Right cardiac atrium (tissue), 5 donors: ENCODE results near the gene PCF11. TPM values are rescaled to one million over a fixed set of nuclear protein-coding genes. Genes with fewer than 3 reads are reported as not detected.
A peak's percentile ranks its signal among the peaks of the same experiment; 100 is the strongest.

Experiments
- ATAC-seq, 2 donors: fragments of 200-7000 bp; cut with Tn5 transposase; one replicate each; pipeline versions ENCODE4 v1.8.0 to v1.9.1; 2020; ENCODE audit warnings: moderate library complexity in 2 of 2, mild to moderate bottlenecking in 1 of 2
- DNase-seq, 3 donors: peaks; one replicate each; pipeline ENCODE4 v3.0.0-alpha.2; 2020
- H3K27ac ChIP-seq: one replicate; pipeline ENCODE4 v1.5.1; 2013; ENCODE audit warnings: mild to moderate bottlenecking, low read length, control low read depth, moderate library complexity
- H3K27me3 ChIP-seq: one replicate; pipeline ENCODE4 v1.6.1; 2013; ENCODE audit not compliant: control insufficient read depth, insufficient read depth
- H3K4me1 ChIP-seq: one replicate; pipeline ENCODE4 v1.6.1; 2013; ENCODE audit warnings: low read length; ENCODE audit not compliant: control insufficient read depth, insufficient read depth
- H3K4me3 ChIP-seq: one replicate; pipeline ENCODE4 v1.5.1; 2013; ENCODE audit warnings: low read length, control low read depth
- H3K9me3 ChIP-seq: one replicate; pipeline ENCODE4 v1.6.1; 2013; ENCODE audit warnings: low read length; ENCODE audit not compliant: control insufficient read depth
- WGBS: extraction: QIAGEN DNeasy Blood & Tissue Kit; methylation state at CpG from one replicate; pipeline ENCODE4 v1.1.7; 2013; 5-methylcytosine and 5-hydroxymethylcytosine counted together
- intact Hi-C, 4 donors: fragments of 100-400 bp; cut with DNase I; formaldehyde crosslinking; loops; one replicate each; pipeline versions ENCODE4 v1.11.0 to v1.14.0; 2022 to 2023
- polyA plus RNA-seq: library from polyadenylated mRNA; stranded (reverse); fragments of 200-250 nt; gene quantifications from one replicate; pipeline ENCODE4 v1.2.3, GENCODE V29; 2013
- total RNA-seq, 4 donors: library from RNA; stranded (reverse); fragmentation: NEBNext Ultra II Directional; extraction: Animal tissue kit (Norgen Biotek cat#: 25700); gene quantifications; one replicate each; pipeline ENCODE4 v1.2.1, GENCODE V29; 2021
- donor health status: healthy with polysubstance abuse.
- donor health status: DM: no; HTN: yes; CAD: no.
- donor health status: DM: no; HTN: no; CAD: no.
- donor health status: DM: no; HTN: yes; CAD: no; lungs with severe emphysema.
- donor health status: DM: yes; HTN: yes; CAD: no.

The PCF11 gene
- total and polyA plus RNA-seq, 5 donors, result 17.5 to 38.4 (median 33.2) TPM

DNA sequence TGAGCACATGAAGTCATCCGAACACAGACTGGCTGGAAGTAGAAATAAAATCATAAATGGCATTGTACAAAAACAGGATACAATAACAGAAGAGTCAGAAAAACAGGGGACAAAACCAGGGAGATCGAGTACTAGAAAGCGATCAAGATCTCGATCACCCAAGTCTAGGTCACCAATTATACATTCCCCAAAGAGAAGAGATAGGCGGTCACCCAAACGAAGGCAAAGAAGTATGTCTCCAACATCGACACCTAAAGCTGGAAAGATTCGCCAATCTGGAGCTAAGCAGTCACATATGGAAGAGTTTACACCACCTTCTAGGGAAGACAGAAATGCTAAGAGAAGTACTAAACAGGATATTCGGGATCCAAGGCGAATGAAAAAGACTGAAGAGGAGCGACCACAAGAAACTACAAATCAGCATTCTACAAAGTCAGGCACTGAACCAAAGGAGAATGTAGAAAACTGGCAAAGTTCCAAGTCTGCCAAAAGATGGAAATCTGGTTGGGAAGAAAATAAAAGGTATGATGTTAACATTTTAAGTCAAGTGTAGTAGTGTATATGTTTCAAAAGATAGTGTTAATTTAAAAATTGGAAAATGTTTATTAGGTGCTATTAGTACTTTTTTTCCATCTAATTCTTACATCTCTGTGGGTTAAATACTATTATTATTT, 9.4 kb downstream of the PCF11 start:
- no peak for ATAC-seq
- 97% methylated on average over 11 of the region's 11 CpGs for WGBS
- H3K27me3 ChIP-seq, result no peaks in the 10 kb centered on the region
- intact Hi-C loops, result loop anchor here in 1 of 4 donors (10.0 kb wide), 1 partner anchor 262 kb away; the partner anchor contains the start of genes DDIAS and PRCP
- no peak overlapping the region for H3K27ac ChIP-seq
- no peak overlapping the region for H3K4me3 ChIP-seq
- peaks cover 9% of the 10 kb centered on the region for H3K4me1 ChIP-seq
- no peak for DNase-seq
- H3K9me3 ChIP-seq, result no peaks in the 10 kb centered on the region

DNA sequence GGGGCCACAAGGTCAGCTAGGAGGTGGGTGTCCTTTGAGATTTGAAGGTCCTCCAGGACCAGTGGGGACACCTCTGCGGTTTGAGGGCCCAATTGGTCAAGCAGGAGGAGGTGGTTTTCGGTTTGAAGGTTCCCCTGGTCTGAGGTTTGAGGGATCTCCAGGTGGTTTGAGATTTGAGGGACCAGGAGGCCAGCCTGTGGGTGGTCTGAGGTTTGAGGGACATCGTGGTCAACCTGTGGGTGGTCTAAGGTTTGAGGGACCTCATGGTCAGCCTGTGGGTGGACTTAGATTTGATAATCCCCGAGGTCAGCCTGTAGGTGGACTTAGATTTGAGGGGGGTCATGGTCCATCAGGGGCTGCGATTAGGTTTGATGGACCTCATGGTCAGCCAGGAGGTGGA, 11.8 kb downstream of the PCF11 start:
- H3K9me3 ChIP-seq, result no peaks in the 10 kb centered on the region
- H3K4me1 ChIP-seq, result peaks cover 10% of the 10 kb centered on the region
- WGBS, result 98% methylated on average over 5 of the region's 5 CpGs
- no peak overlapping the region for H3K27ac ChIP-seq
- ATAC-seq (peak; percentile 20 to 31), DNase-seq (no peak)
- intact Hi-C loops, result loop anchor here in 1 of 4 donors (10.0 kb wide), 1 partner anchor 264 kb away; the partner anchor contains the start of genes DDIAS and PRCP
- H3K4me3 ChIP-seq, result no peak overlapping the region
- no peaks in the 10 kb centered on the region for H3K27me3 ChIP-seq

DNA sequence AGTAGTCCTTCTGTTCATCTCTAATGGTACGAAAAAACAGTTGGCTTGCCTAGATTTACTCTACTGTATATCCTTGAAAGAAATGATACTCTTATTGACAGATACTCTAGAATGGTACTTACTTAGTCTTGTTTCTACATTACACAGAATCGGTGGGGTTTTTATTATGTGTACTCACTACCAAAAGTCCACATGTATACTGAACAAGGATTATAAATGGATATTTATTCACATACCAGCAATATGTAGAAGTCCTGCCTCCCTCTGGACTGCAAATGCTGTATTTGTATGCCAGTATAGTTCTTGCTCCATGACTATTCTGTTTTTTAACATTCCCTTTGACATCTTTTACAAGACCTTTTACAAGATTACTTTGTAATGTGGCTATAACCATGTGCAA, 13.9 kb downstream of the PCF11 start:
- 70% methylated on average over 2 of the region's 2 CpGs for WGBS
- Histone ChIP-seq H3K9me3 (no peaks in the 10 kb centered on the region), H3K4me1 (peaks cover 9% of the 10 kb centered on the region)

DNA sequence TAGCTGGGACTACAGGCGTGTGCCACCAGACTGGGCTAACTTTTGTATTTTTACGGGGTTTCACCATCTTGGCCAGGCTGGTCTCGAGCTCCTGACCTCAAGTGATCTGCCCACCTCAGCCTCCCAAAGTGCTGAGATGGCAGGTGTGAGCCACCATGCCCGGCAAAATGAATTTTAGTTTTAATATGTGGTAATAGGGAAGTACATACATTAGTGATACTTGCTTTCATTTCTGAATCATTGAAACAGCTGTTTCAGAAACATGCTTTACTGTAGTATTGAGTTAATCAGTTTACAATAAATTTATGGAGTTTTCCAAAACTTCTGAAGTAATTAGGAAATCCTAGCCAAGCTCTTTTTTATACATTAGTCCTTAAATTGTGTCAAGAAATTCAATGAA, 15.6 kb downstream of the PCF11 start:
- Histone ChIP-seq H3K9me3 (no peaks in the 10 kb centered on the region), H3K27ac (no peak overlapping the region), H3K4me3 (no peak overlapping the region), H3K27me3 (no peaks in the 10 kb centered on the region), H3K4me1 (peaks cover 9% of the 10 kb centered on the region)
- ATAC-seq (no peak), DNase-seq (no peak)
- intact Hi-C loops, result no loop called here
- WGBS, result 89% methylated on average over 4 of the region's 4 CpGs

More for the DNA sequence above, 13.9 kb downstream of the PCF11 start:
- intact Hi-C loops, result no loop called here
- Histone ChIP-seq H3K27ac (no peak overlapping the region), H3K27me3 (no peaks in the 10 kb centered on the region), H3K4me3 (peak overlapping the region; percentile 27)
- DNase-seq (no peak), ATAC-seq (no peak)

DNA sequence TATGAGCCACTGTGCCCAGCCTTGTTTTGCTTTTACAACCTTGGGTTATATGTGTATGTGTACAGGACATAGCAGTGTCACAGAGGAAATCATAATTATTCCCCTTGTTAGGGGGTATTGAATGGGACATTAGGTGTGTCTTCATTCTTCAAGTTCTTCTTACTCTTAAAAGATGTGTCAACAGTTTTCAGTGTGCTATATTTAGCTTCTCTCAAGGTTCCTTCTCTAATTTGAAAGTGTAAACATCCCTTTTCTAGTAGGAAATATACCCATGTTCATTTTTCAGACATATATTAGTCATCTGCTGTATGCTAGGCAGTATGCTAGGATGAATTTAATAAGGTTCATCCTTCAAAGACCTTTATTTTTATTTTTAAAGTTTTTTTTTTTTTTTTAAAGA, 17.1 kb downstream of the PCF11 start:
- ATAC-seq (no peak), DNase-seq (no peak)
- H3K4me1 ChIP-seq, result peaks cover 9% of the 10 kb centered on the region
- intact Hi-C loops, result no loop called here
- no peak overlapping the region for H3K4me3 ChIP-seq
- no peaks in the 10 kb centered on the region for H3K9me3 ChIP-seq
- peak overlapping the region; percentile 37 for H3K27ac ChIP-seq
- H3K27me3 ChIP-seq, result no peaks in the 10 kb centered on the region

DNA sequence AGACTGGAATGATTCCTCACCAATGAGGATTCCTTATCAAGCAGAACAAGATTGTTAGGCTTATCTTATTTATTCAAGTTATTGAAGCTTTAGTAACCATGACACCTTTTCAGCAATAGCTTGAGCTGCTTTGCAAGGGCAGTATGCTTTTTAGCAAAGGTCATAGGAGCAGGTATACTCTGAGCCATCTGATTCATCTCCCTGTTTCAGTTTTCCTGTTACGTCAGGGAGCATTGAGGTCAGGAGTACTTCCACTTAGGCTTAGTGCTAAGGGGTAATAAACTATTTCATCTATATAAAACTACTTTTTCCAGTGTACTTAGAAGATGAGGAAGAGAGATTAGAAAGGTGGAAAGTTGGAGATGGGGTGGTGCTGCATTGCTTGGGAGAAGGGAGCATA, 18.9 kb downstream of the PCF11 start:
- intact Hi-C loops, result no loop called here

DNA sequence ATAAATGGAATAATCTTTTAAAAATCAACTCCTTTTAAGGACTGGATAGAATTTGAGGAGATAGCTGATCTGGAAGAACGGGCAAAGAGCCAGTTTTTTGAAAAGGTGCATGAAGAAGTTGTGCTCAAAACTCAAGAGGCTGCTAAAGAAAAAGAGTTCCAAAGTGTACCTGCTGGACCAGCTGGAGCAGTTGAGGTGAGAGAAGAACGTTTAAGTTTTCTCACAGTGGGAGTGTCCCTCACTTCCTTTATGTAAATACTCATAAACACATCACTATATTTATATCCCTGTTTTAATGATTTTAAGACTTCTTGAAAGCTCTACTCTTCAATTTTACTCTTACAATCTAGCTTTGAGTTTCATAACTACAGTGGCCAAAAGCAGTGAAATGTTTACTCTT, 24.9 kb downstream of the PCF11 start:
- no peaks in the 10 kb centered on the region for H3K27me3 ChIP-seq
- no peak overlapping the region for H3K4me3 ChIP-seq
- no peak overlapping the region for H3K27ac ChIP-seq
- WGBS, result 67% methylated on average over 2 of the region's 2 CpGs
- DNase-seq, result no peak
- ATAC-seq, result no peak
- intact Hi-C loops, result no loop called here
- no peaks in the 10 kb centered on the region for H3K9me3 ChIP-seq
- no peaks in the 10 kb centered on the region for H3K4me1 ChIP-seq

More for the DNA sequence above, 18.9 kb downstream of the PCF11 start:
- H3K4me1 ChIP-seq, result peaks cover 2% of the 10 kb centered on the region
- peak in 1 of 2 donors; percentile 64 for ATAC-seq
- WGBS, result 80% methylated on average over 1 of the region's 1 CpG
- H3K9me3 ChIP-seq, result no peaks in the 10 kb centered on the region
- H3K27me3 ChIP-seq, result no peaks in the 10 kb centered on the region
- no peak overlapping the region for H3K4me3 ChIP-seq
- DNase-seq, result no peak
- H3K27ac ChIP-seq, result no peak overlapping the region

DNA sequence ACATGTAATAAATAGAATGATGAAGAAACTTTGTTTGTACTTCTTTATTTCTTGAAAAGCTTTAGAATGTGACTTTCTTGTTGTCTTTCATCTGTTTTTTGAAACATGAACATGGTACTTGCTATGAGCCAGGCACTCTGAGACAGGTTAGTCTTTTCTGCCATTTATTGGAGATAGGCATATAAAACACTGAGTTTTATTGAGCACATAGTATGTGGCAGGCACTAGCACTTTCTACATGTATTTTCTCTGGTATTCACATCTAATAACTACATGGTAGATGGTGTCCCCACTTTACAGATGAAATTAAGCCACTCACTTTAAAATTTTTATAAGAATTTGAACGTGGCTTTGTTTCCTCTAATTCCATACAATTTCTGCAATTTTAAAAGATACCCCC, 28.8 kb downstream of the PCF11 start:
- DNase-seq (no peak), ATAC-seq (no peak)
- Histone ChIP-seq H3K4me1 (no peaks in the 10 kb centered on the region), H3K4me3 (no peak overlapping the region), H3K27me3 (no peaks in the 10 kb centered on the region), H3K9me3 (no peaks in the 10 kb centered on the region), H3K27ac (no peak overlapping the region)
- intact Hi-C loops, result no loop called here
- WGBS, result 96% methylated on average over 1 of the region's 1 CpG

DNA sequence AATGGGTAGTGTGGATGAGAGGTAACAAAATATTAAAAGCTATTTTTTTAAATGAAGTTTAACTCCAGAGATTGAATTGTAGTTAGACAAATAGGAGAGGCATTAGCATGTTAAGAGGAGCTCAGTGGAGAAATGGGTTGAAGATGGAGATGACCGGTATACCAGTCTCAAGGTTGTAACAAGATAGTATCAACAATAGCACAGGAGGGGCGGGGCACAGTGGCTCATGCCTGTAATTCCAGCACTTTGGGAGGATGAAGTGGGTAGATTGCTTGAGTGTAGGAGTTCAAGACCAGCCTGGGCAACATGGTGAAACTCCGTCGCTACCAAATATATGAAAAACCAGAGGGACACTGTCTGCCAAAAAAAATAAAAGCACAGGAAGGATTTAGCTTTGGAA, 30.5 kb downstream of the PCF11 start:
- intact Hi-C loops, result no loop called here
- DNase-seq (no peak), ATAC-seq (peak in 1 of 2 donors; percentile 31)
- Histone ChIP-seq H3K27me3 (no peaks in the 10 kb centered on the region), H3K27ac (no peak overlapping the region), H3K9me3 (no peaks in the 10 kb centered on the region), H3K4me1 (no peaks in the 10 kb centered on the region), H3K4me3 (no peak overlapping the region)
- WGBS, result 89% methylated on average over 4 of the region's 4 CpGs

DNA sequence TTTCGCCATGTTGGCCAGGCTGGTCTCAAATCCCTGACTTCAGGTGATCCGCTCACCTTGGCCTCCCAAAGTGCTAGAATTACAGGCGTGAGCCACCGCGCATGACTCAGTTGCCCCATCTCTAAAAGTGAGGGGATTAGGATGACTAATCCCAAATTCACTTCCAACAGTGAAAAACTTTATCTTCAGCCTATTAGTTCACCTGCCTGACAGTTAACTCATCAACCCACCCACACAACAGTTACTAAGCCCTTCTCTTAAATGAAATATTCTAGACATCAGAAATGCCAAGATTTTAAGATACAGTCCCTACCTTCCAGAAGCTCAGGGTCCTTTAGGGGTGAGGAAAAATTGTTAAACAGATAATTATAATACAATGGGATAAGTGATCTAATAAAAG, 34.6 kb downstream of the PCF11 start:
- H3K27me3 ChIP-seq, result no peaks in the 10 kb centered on the region
- 98% methylated on average over 5 of the region's 5 CpGs for WGBS
- H3K9me3 ChIP-seq, result no peaks in the 10 kb centered on the region
- no peak for ATAC-seq
- intact Hi-C loops, result loop anchor here in 2 of 4 donors (10.0 kb wide), 1 partner anchor 287 kb away; the partner anchor contains the start of genes DDIAS (in 2 of the 2) and PRCP (in 2 of the 2)
- H3K4me3 ChIP-seq, result no peak overlapping the region
- no peak for DNase-seq
- H3K27ac ChIP-seq, result no peak overlapping the region
- H3K4me1 ChIP-seq, result no peaks in the 10 kb centered on the region

DNA sequence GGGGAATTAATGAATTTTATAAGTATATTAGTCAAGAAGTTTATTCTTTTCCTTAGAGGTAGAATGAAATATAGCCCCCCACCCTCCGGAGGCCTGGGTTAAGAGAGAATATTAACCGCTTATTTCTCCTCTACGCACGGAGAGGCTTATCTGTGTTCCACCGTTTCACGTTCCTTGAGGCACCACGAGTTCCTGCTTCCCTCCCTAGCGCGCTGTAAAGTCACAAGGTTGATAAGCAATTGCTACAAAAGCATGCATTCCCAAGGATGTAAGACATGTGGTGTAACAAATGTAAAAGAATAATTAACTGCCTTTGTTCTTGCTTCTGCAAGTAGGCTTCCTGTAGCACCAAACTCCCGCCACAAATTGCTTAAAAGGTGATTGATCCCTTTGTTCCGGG, 35.1 kb downstream of the PCF11 start:
- H3K4me1 ChIP-seq, result no peaks in the 10 kb centered on the region
- H3K27ac ChIP-seq, result no peak overlapping the region
- WGBS, result 75% methylated on average over 11 of the region's 11 CpGs
- DNase-seq, result no peak
- ATAC-seq, result no peak
- H3K27me3 ChIP-seq, result no peaks in the 10 kb centered on the region
- H3K4me3 ChIP-seq, result peak overlapping the region; percentile 91
- intact Hi-C loops, result loop anchor here in 2 of 4 donors (10.0 kb wide), 1 partner anchor 287 kb away; the partner anchor contains the start of genes DDIAS (in 2 of the 2) and PRCP (in 2 of the 2)
- H3K9me3 ChIP-seq, result no peaks in the 10 kb centered on the region
